Ascending aorta (tissue), 2 donors: ENCODE measurements around the gene SRGAP3. TPM values are rescaled to one million over a fixed set of nuclear protein-coding genes. Genes with fewer than 3 reads are reported as not detected.

ENCODE experiments used
- DNase-seq, 2 donors: peaks; one replicate each; pipeline ENCODE4 v3.0.0-alpha.2; 2019; ENCODE audit warnings: low spot score in 2 of 2
- H3K27ac ChIP-seq, 2 donors: fragments of 200-600 bp; sonication (generic); one replicate each; pipeline ENCODE4 v1.5.1; 2016 to 2017; ENCODE audit warnings: mild to moderate bottlenecking in 1 of 2
- H3K27me3 ChIP-seq: fragments of 200-600 bp; sonication (generic); one replicate; pipeline ENCODE4 v1.5.1; 2017
- H3K36me3 ChIP-seq, 2 donors: fragments of 200-600 bp; sonication (generic); one replicate each; pipeline ENCODE4 v1.5.1; 2016
- H3K4me1 ChIP-seq, 2 donors: fragments of 200-600 bp; sonication (generic); one replicate each; pipeline ENCODE4 v1.5.1; 2016 to 2017; ENCODE audit warnings: mild to moderate bottlenecking in 1 of 2
- H3K4me3 ChIP-seq, 2 donors: fragments of 200-600 bp; sonication (generic); one replicate each; pipeline ENCODE4 v1.5.1; 2016 to 2017; ENCODE audit warnings: mild to moderate bottlenecking in 1 of 2
- H3K9me3 ChIP-seq, 2 donors: fragments of 200-600 bp; sonication (generic); one replicate each; pipeline ENCODE4 v1.5.1; 2016
- CTCF ChIP-seq, 3 experiments: fragments of 200-600 bp in 2 of 3; fragments of 450-650 bp in 1 of 3; sonication (generic) in 2 of 3; IDR thresholded peaks; one replicate each; pipeline ENCODE4 v1.5.1; 2016 to 2019; ENCODE audit warnings: antibody characterized with exemption in 3 of 3, mild to moderate bottlenecking in 1 of 3, moderate library complexity in 1 of 3
- intact Hi-C: fragments of 100-400 bp; cut with DNase I; formaldehyde crosslinking; loops from one replicate; pipeline ENCODE4 v1.15.1; 2023
- total RNA-seq: library from RNA; depleted of rRNA; stranded (reverse); fragments of >200 nt; gene quantifications from one replicate; pipeline ENCODE4 v1.1.0, GENCODE V29; 2016

The SRGAP3 gene
- total RNA-seq, 1 donor from 2014 or later: 1.6 TPM

GRCh38 chr3:9101286-9101685 is 148.2 kb downstream of the SRGAP3 start:
- Histone ChIP-seq H3K9me3 (no peaks in the 10 kb centered on the region), H3K27me3 (no peaks in the 10 kb centered on the region), H3K4me1 (no peaks in the 10 kb centered on the region), H3K36me3 (no peaks in the 10 kb centered on the region), H3K4me3 (no peak overlapping the region), H3K27ac (no peak overlapping the region)
- DNase-seq: no peak
- intact Hi-C loops: no loop called here
- TF ChIP-seq CTCF (IDR thresholded peaks at IDR 0.05): no peak

- TF ChIP-seq CTCF (IDR thresholded peaks at IDR 0.05): no peak
- no peaks in the 10 kb centered on the region for H3K36me3 ChIP-seq
- no peaks in the 10 kb centered on the region for H3K4me1 ChIP-seq
- no peaks in the 10 kb centered on the region for H3K9me3 ChIP-seq
- no peak overlapping the region for H3K4me3 ChIP-seq
- intact Hi-C loops: no loop called here
- DNase-seq: no peak
- H3K27me3 ChIP-seq: no peaks in the 10 kb centered on the region
- H3K27ac ChIP-seq: no peak overlapping the region
Measured at GRCh38 chr3:9100513-9100894, 148.9 kb downstream of the SRGAP3 start.

- intact Hi-C loops: no loop called here
- DNase-seq: no peak
- no peak for TF ChIP-seq CTCF (IDR thresholded peaks at IDR 0.05)
Measured at GRCh38 chr3:9099702-9100512, 149.5 kb downstream of the SRGAP3 start.

GRCh38 chr3:9098716-9099675 is 150.4 kb downstream of the SRGAP3 start:
- Histone ChIP-seq H3K27me3 (no peaks in the 10 kb centered on the region), H3K27ac (no peak overlapping the region), H3K9me3 (no peaks in the 10 kb centered on the region), H3K4me1 (no peaks in the 10 kb centered on the region), H3K4me3 (no peak overlapping the region), H3K36me3 (no peaks in the 10 kb centered on the region)
- no peak for TF ChIP-seq CTCF (IDR thresholded peaks at IDR 0.05)
- no peak for DNase-seq
- intact Hi-C loops: no loop called here

More at GRCh38 chr3:9099702-9100512, 149.5 kb downstream of the SRGAP3 start:
- Histone ChIP-seq H3K36me3 (no peaks in the 10 kb centered on the region), H3K4me3 (no peak overlapping the region), H3K4me1 (no peaks in the 10 kb centered on the region), H3K27me3 (no peaks in the 10 kb centered on the region), H3K27ac (no peak overlapping the region), H3K9me3 (no peaks in the 10 kb centered on the region)

GRCh38 chr3:9097495-9097894 is 152.0 kb downstream of the SRGAP3 start:
- TF ChIP-seq CTCF (IDR thresholded peaks at IDR 0.05): no peak
- no peaks in the 10 kb centered on the region for H3K4me1 ChIP-seq
- no peaks in the 10 kb centered on the region for H3K9me3 ChIP-seq
- DNase-seq: no peak
- H3K36me3 ChIP-seq: no peaks in the 10 kb centered on the region
- no peak overlapping the region for H3K27ac ChIP-seq
- intact Hi-C loops: no loop called here
- no peak overlapping the region for H3K4me3 ChIP-seq
- H3K27me3 ChIP-seq: no peaks in the 10 kb centered on the region
